Fibroblast of mammary gland (primary cell): Measurements from ENCODE around the gene SEPTIN6.

Experiments used
- DNase-seq: peaks from one replicate; pipeline ENCODE4 v3.0.0-alpha.2; 2010; ENCODE audit warnings: low read depth
- H3K4me3 ChIP-seq: 2 replicates; pipeline ENCODE4 v1.5.1; 2011; ENCODE audit warnings: low read depth, mild to moderate bottlenecking, low read length, moderate library complexity; ENCODE audit not compliant: control insufficient read depth
- TF ChIP-seq, protein P1 (sequence below): conservative IDR thresholded peaks from 2 replicates; pipeline ENCODE4 v1.5.1; 2011; ENCODE audit warnings: low read depth, low read length, inconsistent platforms; ENCODE audit not compliant: control insufficient read depth, insufficient read depth

Gene SEPTIN6

DNA sequence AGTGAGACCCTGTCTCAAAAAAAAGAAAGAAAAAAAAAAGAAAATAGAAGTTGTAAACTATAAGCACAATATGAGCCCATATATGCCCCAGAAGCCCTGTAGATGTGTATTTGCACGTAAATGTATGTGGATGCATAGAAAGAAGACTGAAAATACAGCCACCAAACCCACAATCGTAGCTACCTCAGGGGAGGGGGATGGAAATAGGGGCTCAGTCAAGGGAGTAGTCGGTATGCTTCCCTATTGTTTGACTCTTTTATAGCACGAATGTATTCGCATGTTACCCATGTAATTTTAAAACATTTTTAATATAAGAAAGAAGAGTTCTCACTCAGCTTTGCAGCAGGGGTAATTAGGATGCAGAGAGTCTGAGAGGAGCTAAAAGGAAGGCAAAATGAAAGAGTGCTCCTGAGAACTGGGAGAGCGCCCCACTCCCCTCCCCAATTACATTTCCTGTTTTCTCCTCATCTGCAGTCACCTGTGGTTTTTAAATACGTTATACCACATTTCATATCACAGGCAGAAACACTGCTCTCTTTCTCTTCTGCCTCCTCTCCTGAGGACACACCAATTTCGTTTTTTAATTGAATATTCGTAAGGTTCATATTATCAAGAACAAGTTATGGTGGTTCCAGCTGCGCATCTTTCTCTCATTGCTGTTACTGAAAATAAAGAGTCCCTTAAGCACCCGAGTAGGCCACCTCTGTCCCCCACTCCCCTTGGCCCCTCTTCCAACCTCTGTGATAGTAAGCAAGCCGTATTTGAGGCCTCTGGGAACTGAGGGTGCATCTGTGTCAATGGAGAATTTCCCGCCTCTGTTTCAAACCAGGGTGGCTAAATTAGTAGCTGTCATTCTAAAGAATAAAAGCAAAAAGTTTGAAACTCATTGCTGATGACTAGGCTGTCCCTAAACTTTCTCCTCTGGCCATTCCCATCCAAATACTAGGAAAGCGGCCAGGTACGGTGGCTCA lies 10.7 kb downstream of the SEPTIN6 start:
- no peak overlapping the region for H3K4me3 ChIP-seq
- DNase-seq, result no peak
- TF ChIP-seq, protein P1, sequence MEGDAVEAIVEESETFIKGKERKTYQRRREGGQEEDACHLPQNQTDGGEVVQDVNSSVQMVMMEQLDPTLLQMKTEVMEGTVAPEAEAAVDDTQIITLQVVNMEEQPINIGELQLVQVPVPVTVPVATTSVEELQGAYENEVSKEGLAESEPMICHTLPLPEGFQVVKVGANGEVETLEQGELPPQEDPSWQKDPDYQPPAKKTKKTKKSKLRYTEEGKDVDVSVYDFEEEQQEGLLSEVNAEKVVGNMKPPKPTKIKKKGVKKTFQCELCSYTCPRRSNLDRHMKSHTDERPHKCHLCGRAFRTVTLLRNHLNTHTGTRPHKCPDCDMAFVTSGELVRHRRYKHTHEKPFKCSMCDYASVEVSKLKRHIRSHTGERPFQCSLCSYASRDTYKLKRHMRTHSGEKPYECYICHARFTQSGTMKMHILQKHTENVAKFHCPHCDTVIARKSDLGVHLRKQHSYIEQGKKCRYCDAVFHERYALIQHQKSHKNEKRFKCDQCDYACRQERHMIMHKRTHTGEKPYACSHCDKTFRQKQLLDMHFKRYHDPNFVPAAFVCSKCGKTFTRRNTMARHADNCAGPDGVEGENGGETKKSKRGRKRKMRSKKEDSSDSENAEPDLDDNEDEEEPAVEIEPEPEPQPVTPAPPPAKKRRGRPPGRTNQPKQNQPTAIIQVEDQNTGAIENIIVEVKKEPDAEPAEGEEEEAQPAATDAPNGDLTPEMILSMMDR, result no peak

- H3K4me3 ChIP-seq, result no peak overlapping the region
Measured at GRCh38 chrX:119677654-119677981, 15.3 kb downstream of the SEPTIN6 start.

DNA sequence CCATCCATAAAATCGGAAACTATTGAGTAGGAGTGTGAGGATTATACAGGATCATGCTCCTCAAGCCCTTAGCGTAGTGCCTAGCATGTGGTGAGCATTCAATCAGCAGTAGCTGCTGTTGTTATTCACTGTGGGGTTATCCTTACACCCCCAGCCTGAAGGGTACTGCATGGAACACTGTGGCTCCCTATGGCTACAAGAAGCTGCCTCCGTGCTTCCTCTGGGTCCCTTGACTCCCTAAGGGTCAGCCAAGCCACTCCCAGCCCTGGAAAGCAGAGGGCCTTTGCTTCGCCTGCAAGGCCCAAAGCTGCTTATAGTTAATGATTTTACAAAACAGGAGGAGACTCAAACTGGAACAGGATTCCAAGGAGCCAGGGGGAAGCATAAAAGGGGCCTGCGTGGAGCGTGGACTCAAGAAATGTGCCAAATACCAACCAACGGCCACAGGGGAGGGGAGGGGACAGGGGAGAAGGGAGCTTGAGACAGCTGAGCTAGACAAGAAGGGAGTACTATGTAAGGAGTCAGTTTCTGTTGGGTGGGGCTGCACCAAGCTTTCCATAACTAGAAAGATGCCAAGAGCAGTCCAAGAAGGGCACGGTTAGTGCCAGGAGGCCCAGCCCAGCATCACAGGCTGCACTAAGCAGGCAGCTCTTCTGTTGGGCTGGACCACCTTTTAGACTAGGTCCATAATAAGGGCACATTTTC lies 15.9 kb downstream of the SEPTIN6 start:
- DNase-seq, result no peak
- H3K4me3 ChIP-seq, result no peak overlapping the region
- TF ChIP-seq, protein P1, result no peak

More at GRCh38 chrX:119677654-119677981, 15.3 kb downstream of the SEPTIN6 start:
- DNase-seq, result no peak
- TF ChIP-seq, protein P1, result no peak

- no peak for DNase-seq
- TF ChIP-seq, protein P1, result no peak
- no peak overlapping the region for H3K4me3 ChIP-seq
Measured at GRCh38 chrX:119673336-119673735, 19.6 kb downstream of the SEPTIN6 start.

GRCh38 chrX:119672426-119672825 lies 20.5 kb downstream of the SEPTIN6 start:
- no peak overlapping the region for H3K4me3 ChIP-seq
- TF ChIP-seq, protein P1, result no peak
- peak; percentile 18 for DNase-seq

- TF ChIP-seq, protein P1, result no peak
- H3K4me3 ChIP-seq, result no peak overlapping the region
- DNase-seq, result peak; percentile 71
Measured at GRCh38 chrX:119669424-119670037, 23.4 kb downstream of the SEPTIN6 start.
